Mesothelial cell of epicardium (in vitro differentiated cells): ENCODE measurements around the gene AKR1E2. TPM values are rescaled to one million over a fixed set of nuclear protein-coding genes. Genes with fewer than 3 reads are reported as not detected.
A peak's percentile ranks its signal among the peaks of the same experiment; 100 is the strongest.

Source experiments
- DNase-seq, 2 experiments: peaks; one replicate each; pipeline ENCODE4 v3.0.0; 2021; ENCODE audit warnings: low spot score in 2 of 2; ENCODE audit not compliant: unreplicated experiment in 2 of 2
- H3K27ac Mint-ChIP-seq: 2 replicates; pipeline ENCODE4 v1.8.0; 2021; ENCODE audit warnings: mixed read lengths
- H3K27me3 Mint-ChIP-seq: 2 replicates; pipeline ENCODE4 v1.8.0; 2021; ENCODE audit warnings: low read depth, mixed read lengths
- H3K36me3 Mint-ChIP-seq: 2 replicates; pipeline ENCODE4 v1.8.0; 2021; ENCODE audit warnings: mixed read lengths
- H3K4me1 Mint-ChIP-seq: 2 replicates; pipeline ENCODE4 v1.8.0; 2021; ENCODE audit warnings: mixed read lengths
- H3K4me3 Mint-ChIP-seq: 2 replicates; pipeline ENCODE4 v1.8.0; 2021; ENCODE audit warnings: mild to moderate bottlenecking, moderate library complexity, mixed read lengths
- H3K9me3 Mint-ChIP-seq: 2 replicates; pipeline ENCODE4 v1.8.0; 2021; ENCODE audit warnings: mixed read lengths
- total RNA-seq: library from RNA; stranded (reverse); gene quantifications from 3 replicates; pipeline ENCODE4 v1.2.1, GENCODE V29; 2021
- TF ChIP-seq, protein P1 (sequence below): fragments of 200-600 bp; sonication (generic); IDR thresholded peaks from one replicate; pipeline ENCODE4 v1.5.0; 2021; ENCODE audit warnings: antibody characterized with exemption; ENCODE audit not compliant: unreplicated experiment

The AKR1E2 gene
- total RNA-seq, 1 donor from 2014 or later, result 8.4 TPM

DNA sequence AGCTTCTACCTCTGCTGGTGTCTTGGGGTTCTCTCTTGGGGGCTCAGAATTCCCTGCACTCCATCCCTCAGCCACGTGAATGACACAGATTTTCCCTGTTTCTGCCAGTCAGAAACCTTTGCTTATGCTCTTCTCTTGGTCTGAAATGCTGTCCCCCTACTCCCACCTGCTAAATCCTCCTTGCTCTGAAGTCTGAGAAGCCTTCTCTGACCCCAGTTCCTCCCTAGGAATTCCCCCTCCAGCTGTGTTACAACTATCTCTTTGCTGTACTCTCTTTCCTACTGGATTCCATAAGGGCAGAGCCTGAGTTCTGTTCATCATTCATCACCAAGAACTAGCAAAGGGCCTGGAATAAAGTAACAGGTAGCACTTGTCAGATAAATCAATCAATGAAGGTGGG lies 33.6 kb upstream of the AKR1E2 start:
- Mint-ChIP-seq H3K4me3 (no peak overlapping the region), H3K27ac (peak overlapping the region; percentile 10), H3K27me3 (no peaks in the 10 kb centered on the region), H3K36me3 (no peaks in the 10 kb centered on the region), H3K9me3 (peaks cover 10% of the 10 kb centered on the region), H3K4me1 (peaks cover 4% of the 10 kb centered on the region)
- TF ChIP-seq, protein P1, sequence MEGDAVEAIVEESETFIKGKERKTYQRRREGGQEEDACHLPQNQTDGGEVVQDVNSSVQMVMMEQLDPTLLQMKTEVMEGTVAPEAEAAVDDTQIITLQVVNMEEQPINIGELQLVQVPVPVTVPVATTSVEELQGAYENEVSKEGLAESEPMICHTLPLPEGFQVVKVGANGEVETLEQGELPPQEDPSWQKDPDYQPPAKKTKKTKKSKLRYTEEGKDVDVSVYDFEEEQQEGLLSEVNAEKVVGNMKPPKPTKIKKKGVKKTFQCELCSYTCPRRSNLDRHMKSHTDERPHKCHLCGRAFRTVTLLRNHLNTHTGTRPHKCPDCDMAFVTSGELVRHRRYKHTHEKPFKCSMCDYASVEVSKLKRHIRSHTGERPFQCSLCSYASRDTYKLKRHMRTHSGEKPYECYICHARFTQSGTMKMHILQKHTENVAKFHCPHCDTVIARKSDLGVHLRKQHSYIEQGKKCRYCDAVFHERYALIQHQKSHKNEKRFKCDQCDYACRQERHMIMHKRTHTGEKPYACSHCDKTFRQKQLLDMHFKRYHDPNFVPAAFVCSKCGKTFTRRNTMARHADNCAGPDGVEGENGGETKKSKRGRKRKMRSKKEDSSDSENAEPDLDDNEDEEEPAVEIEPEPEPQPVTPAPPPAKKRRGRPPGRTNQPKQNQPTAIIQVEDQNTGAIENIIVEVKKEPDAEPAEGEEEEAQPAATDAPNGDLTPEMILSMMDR, result no peak
- DNase-seq, result no peak

DNA sequence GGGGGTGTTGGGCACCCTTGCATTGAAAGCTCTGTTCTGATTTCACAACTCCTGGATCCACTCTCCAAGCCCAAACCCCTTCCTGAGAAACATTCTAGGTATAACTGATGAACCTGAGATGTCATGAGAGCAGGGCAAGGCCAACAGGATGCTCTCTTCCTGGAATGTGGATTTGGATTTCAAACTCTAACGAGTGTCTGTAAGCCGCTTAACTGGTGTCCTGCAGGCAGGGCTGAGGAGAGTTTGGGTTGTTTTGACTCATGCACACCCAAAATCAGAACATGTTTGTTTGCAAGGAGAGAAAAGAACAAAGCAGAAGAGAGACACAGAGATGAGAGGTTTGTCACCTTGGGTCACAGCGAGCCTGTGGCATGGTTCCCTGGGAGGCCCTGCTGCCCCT lies 24.6 kb upstream of the AKR1E2 start:
- Mint-ChIP-seq H3K4me3 (no peak overlapping the region), H3K27ac (no peak overlapping the region), H3K9me3 (no peaks in the 10 kb centered on the region), H3K27me3 (no peaks in the 10 kb centered on the region), H3K36me3 (no peaks in the 10 kb centered on the region), H3K4me1 (no peaks in the 10 kb centered on the region)
- TF ChIP-seq, protein P1, result no peak
- DNase-seq, result no peak

GRCh38 chr10:4802711-4803487 lies 23.1 kb upstream of the AKR1E2 start:
- Mint-ChIP-seq H3K27ac (no peak overlapping the region), H3K36me3 (no peaks in the 10 kb centered on the region)

DNA sequence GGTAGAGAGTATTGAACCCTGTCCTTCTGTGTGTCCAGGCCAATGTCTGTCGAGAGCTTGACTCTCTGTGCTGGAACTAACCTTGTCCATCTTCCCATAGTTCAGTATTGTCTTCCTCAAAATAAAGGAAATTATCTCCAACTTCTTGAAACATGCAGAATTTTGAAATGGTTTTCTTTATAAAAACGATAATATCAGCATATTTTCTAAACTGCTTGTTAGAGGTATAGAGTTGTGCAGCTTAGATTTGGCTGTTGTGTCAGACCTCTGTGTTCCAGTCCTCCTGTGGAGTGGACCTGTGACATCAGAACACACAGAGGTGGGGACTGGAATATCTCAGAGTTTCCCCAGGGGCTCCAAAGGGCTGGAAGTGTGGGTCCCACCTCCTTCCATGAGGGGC lies 22.2 kb upstream of the AKR1E2 start:
- no peak for DNase-seq
- no peak overlapping the region for H3K27ac Mint-ChIP-seq
- peaks cover 4% of the 10 kb centered on the region for H3K4me1 Mint-ChIP-seq
- TF ChIP-seq, protein P1, result no peak
- no peak overlapping the region for H3K4me3 Mint-ChIP-seq
- H3K27me3 Mint-ChIP-seq, result no peaks in the 10 kb centered on the region
- no peaks in the 10 kb centered on the region for H3K9me3 Mint-ChIP-seq
- no peaks in the 10 kb centered on the region for H3K36me3 Mint-ChIP-seq

More at GRCh38 chr10:4802711-4803487, 23.1 kb upstream of the AKR1E2 start:
- TF ChIP-seq, protein P1, result no peak
- no peaks in the 10 kb centered on the region for H3K9me3 Mint-ChIP-seq
- no peaks in the 10 kb centered on the region for H3K4me1 Mint-ChIP-seq
- H3K4me3 Mint-ChIP-seq, result no peak overlapping the region
- DNase-seq, result no peak
- H3K27me3 Mint-ChIP-seq, result no peaks in the 10 kb centered on the region

- no peak overlapping the region for H3K27ac Mint-ChIP-seq
- no peak overlapping the region for H3K4me3 Mint-ChIP-seq
- no peak for DNase-seq
- H3K4me1 Mint-ChIP-seq, result peaks cover 4% of the 10 kb centered on the region
- H3K36me3 Mint-ChIP-seq, result no peaks in the 10 kb centered on the region
- no peaks in the 10 kb centered on the region for H3K9me3 Mint-ChIP-seq
- TF ChIP-seq, protein P1, result no peak
- no peaks in the 10 kb centered on the region for H3K27me3 Mint-ChIP-seq
Observed at GRCh38 chr10:4804465-4804864, 21.5 kb upstream of the AKR1E2 start.

DNA sequence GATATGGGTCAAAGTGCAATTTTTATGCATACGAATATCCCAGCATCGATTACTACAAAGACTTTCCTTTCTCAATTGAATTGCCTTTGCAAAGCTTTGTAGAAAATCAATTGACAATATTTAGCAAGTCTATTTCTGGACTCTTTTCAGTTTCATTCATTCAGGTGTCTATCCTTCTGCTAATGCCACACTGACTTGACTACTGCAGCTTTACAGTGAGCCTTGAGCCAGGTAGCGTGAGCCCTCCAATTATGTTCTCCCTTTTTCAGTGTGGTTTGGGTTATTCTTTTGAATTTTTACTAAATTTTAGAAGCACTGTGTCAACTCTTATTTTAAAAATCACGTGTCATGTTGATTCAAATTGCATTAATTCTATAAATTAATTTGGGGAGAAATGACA lies 19.5 kb upstream of the AKR1E2 start:
- Mint-ChIP-seq H3K4me1 (peaks cover 8% of the 10 kb centered on the region), H3K36me3 (no peaks in the 10 kb centered on the region), H3K9me3 (no peaks in the 10 kb centered on the region), H3K27ac (no peak overlapping the region), H3K4me3 (no peak overlapping the region), H3K27me3 (no peaks in the 10 kb centered on the region)
- DNase-seq, result no peak
- TF ChIP-seq, protein P1, result no peak
